ENCODE measurements around the gene KLB. TPM values are rescaled to one million over a fixed set of nuclear protein-coding genes. Genes with fewer than 3 reads are reported as not detected.
"Not testable (repeated sequence)": the region's sequence is repeated elsewhere in the genome, so short reads cannot be mapped to it uniquely, and the experiment has no call there.

Gene KLB
- total RNA-seq, 3 donors from 2014 or later (not counting 1 experiment from before 2014, with no cell fraction given), result 0.07 to 0.16 (median 0.10) TPM

GRCh38 chr4:39383690-39384089, 23.0 kb upstream of the KLB start:
- Histone ChIP-seq H3K36me3 (ENCODE audit: control insufficient read depth, insufficient read depth, low read length) (no peaks in the 10 kb centered on the region), H3K4me3 (ENCODE audit: low read length) (no peak overlapping the region), H3K4me1 (ENCODE audit: control insufficient read depth, insufficient read depth, low read length) (no peaks in the 10 kb centered on the region), H3K27me3 (ENCODE audit: control insufficient read depth, insufficient read depth, low read length) (no peaks in the 10 kb centered on the region), H3K27ac (ENCODE audit: low read length) (no peak overlapping the region), H3K9me3 (ENCODE audit: control insufficient read depth, insufficient read depth, low read length) (no peaks in the 10 kb centered on the region)
- intact Hi-C loops (cut with micrococcal nuclease), result no loop called here
- no peaks in the 10 kb centered on the region for H3K4me1 Mint-ChIP-seq
- TF ChIP-seq CTCF (IDR thresholded peaks at IDR 0.05), result no peak
- H3K36me3 Mint-ChIP-seq, result peaks cover 11% of the 10 kb centered on the region
- peaks cover 15 to 31% of the 10 kb centered on the region in 2 donors for H3K27me3 Mint-ChIP-seq (ENCODE audit: low read depth in 2 of 2)
- no peak overlapping the region for H3K27ac Mint-ChIP-seq
- peaks cover 0 to 2% of the 10 kb centered on the region in 2 donors for H3K9me3 Mint-ChIP-seq
- no peak overlapping the region for H3K4me3 Mint-ChIP-seq
- no peak for ATAC-seq
- DNase-seq, result no peak
- 90% methylated on average over 1 of the region's 1 CpG for WGBS (ENCODE audit: insufficient coverage)

- H3K9me3 ChIP-seq (ENCODE audit: control insufficient read depth, insufficient read depth, low read length), result no peaks in the 10 kb centered on the region
- no peaks in the 10 kb centered on the region for H3K27me3 ChIP-seq (ENCODE audit: control insufficient read depth, insufficient read depth, low read length)
- H3K4me3 ChIP-seq (ENCODE audit: low read length), result no peak overlapping the region
- DNase-seq, result no peak
- H3K36me3 ChIP-seq (ENCODE audit: control insufficient read depth, insufficient read depth, low read length), result no peaks in the 10 kb centered on the region
- no peak overlapping the region for H3K27ac ChIP-seq (ENCODE audit: low read length)
- H3K27me3 Mint-ChIP-seq (ENCODE audit: low read depth in 2 of 2), result peaks cover 13 to 22% of the 10 kb centered on the region in 2 donors
- no peaks in the 10 kb centered on the region for H3K4me1 Mint-ChIP-seq
- H3K36me3 Mint-ChIP-seq, result peaks cover 8% of the 10 kb centered on the region
- no peak overlapping the region for H3K4me3 Mint-ChIP-seq
- no peak overlapping the region for H3K27ac Mint-ChIP-seq
- H3K9me3 Mint-ChIP-seq, result peaks cover 0 to 2% of the 10 kb centered on the region in 2 donors
- intact Hi-C loops (cut with micrococcal nuclease), result no loop called here
- no peak for TF ChIP-seq CTCF (IDR thresholded peaks at IDR 0.05)
- ATAC-seq, result no peak
- WGBS (ENCODE audit: insufficient coverage), result 91% methylated on average over 8 of the region's 11 CpGs
- no peaks in the 10 kb centered on the region for H3K4me1 ChIP-seq (ENCODE audit: control insufficient read depth, insufficient read depth, low read length)
Observed at GRCh38 chr4:39384563-39384962, 22.2 kb upstream of the KLB start.

GRCh38 chr4:39390603-39391002, 16.1 kb upstream of the KLB start:
- no peak for DNase-seq
- intact Hi-C loops (cut with micrococcal nuclease), result no loop called here
- Histone ChIP-seq H3K9me3 (ENCODE audit: control insufficient read depth, insufficient read depth, low read length) (no peaks in the 10 kb centered on the region), H3K36me3 (ENCODE audit: control insufficient read depth, insufficient read depth, low read length) (no peaks in the 10 kb centered on the region), H3K4me3 (ENCODE audit: low read length) (no peak overlapping the region), H3K27me3 (ENCODE audit: control insufficient read depth, insufficient read depth, low read length) (no peaks in the 10 kb centered on the region), H3K4me1 (ENCODE audit: control insufficient read depth, insufficient read depth, low read length) (no peaks in the 10 kb centered on the region), H3K27ac (ENCODE audit: low read length) (no peak overlapping the region)
- H3K9me3 Mint-ChIP-seq, result no peaks in the 10 kb centered on the region
- no peak for TF ChIP-seq CTCF (IDR thresholded peaks at IDR 0.05)
- 79% methylated on average over 6 of the region's 6 CpGs for WGBS (ENCODE audit: insufficient coverage)
- no peaks in the 10 kb centered on the region for H3K36me3 Mint-ChIP-seq
- no peaks in the 10 kb centered on the region for H3K4me1 Mint-ChIP-seq
- ATAC-seq, result no peak
- peaks cover 0 to 3% of the 10 kb centered on the region in 2 donors for H3K27me3 Mint-ChIP-seq (ENCODE audit: low read depth in 2 of 2)
- no peak overlapping the region for H3K27ac Mint-ChIP-seq
- H3K4me3 Mint-ChIP-seq, result no peak overlapping the region

GRCh38 chr4:39394706-39395105, 12.0 kb upstream of the KLB start:
- Mint-ChIP-seq H3K4me1 (no peaks in the 10 kb centered on the region), H3K36me3 (no peaks in the 10 kb centered on the region), H3K9me3 (no peaks in the 10 kb centered on the region), H3K27me3 (ENCODE audit: low read depth in 2 of 2) (peaks cover 0 to 6% of the 10 kb centered on the region in 2 donors), H3K4me3 (no peak overlapping the region), H3K27ac (no peak overlapping the region)
- H3K27ac ChIP-seq (ENCODE audit: low read length), result no peak overlapping the region
- no peaks in the 10 kb centered on the region for H3K27me3 ChIP-seq (ENCODE audit: control insufficient read depth, insufficient read depth, low read length)
- intact Hi-C loops (cut with micrococcal nuclease), result no loop called here
- no peaks in the 10 kb centered on the region for H3K36me3 ChIP-seq (ENCODE audit: control insufficient read depth, insufficient read depth, low read length)
- H3K4me1 ChIP-seq (ENCODE audit: control insufficient read depth, insufficient read depth, low read length), result no peaks in the 10 kb centered on the region
- no peaks in the 10 kb centered on the region for H3K9me3 ChIP-seq (ENCODE audit: control insufficient read depth, insufficient read depth, low read length)
- DNase-seq (peak in 1 of 2 donors; percentile 30), ATAC-seq (no peak)
- no peak for TF ChIP-seq CTCF (IDR thresholded peaks at IDR 0.05)
- WGBS (ENCODE audit: insufficient coverage), result 86% methylated on average over 3 of the region's 3 CpGs
- no peak overlapping the region for H3K4me3 ChIP-seq (ENCODE audit: low read length)

- DNase-seq; H3K4me1 Mint-ChIP-seq; H3K27ac ChIP-seq (ENCODE audit: low read length); H3K9me3 ChIP-seq (ENCODE audit: control insufficient read depth, insufficient read depth, low read length); H3K36me3 ChIP-seq (ENCODE audit: control insufficient read depth, insufficient read depth, low read length); intact Hi-C loops (cut with micrococcal nuclease); H3K4me1 ChIP-seq (ENCODE audit: control insufficient read depth, insufficient read depth, low read length); H3K36me3 Mint-ChIP-seq; H3K9me3 Mint-ChIP-seq; H3K4me3 ChIP-seq (ENCODE audit: low read length); H3K27me3 Mint-ChIP-seq (ENCODE audit: low read depth in 2 of 2); ATAC-seq; H3K4me3 Mint-ChIP-seq; H3K27me3 ChIP-seq (ENCODE audit: control insufficient read depth, insufficient read depth, low read length); H3K27ac Mint-ChIP-seq: not testable (repeated sequence)
- WGBS (ENCODE audit: insufficient coverage), result 94% methylated on average over 3 of the region's 6 CpGs
Observed at GRCh38 chr4:39401640-39402039, 5.1 kb upstream of the KLB start.
